Smooth muscle cell (in vitro differentiated cells): ENCODE results near the gene SVOP. TPM values are rescaled to one million over a fixed set of nuclear protein-coding genes. Genes with fewer than 3 reads are reported as not detected.

Experiments used
- DNase-seq: peaks from one replicate; lab custom pipeline; 2025; ENCODE audit not compliant: unreplicated experiment; lab: John Stamatoyannopoulos, UW
- H2AFZ ChIP-seq: fragments of 200-600 bp; sonication (generic); 2 replicates; pipeline ENCODE4 v1.6.0; 2016; ENCODE audit warnings: antibody characterized with exemption, low read depth, mild to moderate bottlenecking
- H3F3A ChIP-seq: fragments of 200-600 bp; sonication (generic); 2 replicates; pipeline ENCODE4 v1.6.0; 2017; ENCODE audit warnings: antibody characterized with exemption, low read depth
- H3K27ac ChIP-seq: fragments of 200-600 bp; sonication (generic); 2 replicates; pipeline ENCODE4 v1.5.1; 2016; ENCODE audit warnings: low read depth, mild to moderate bottlenecking
- H3K27me3 ChIP-seq: fragments of 200-600 bp; sonication (generic); 2 replicates; pipeline ENCODE4 v1.6.1; 2016; ENCODE audit warnings: low read depth, mild to moderate bottlenecking
- H3K36me3 ChIP-seq: fragments of 200-600 bp; sonication (generic); 2 replicates; pipeline ENCODE4 v1.5.1; 2016; ENCODE audit warnings: low read depth
- H3K4me1 ChIP-seq: fragments of 200-600 bp; sonication (generic); 2 replicates; pipeline ENCODE4 v1.5.1; 2016; ENCODE audit warnings: low read depth
- H3K4me2 ChIP-seq: fragments of 200-600 bp; sonication (generic); 2 replicates; pipeline ENCODE4 v1.6.0; 2016; ENCODE audit warnings: mild to moderate bottlenecking
- H3K4me3 ChIP-seq: fragments of 200-600 bp; sonication (generic); 2 replicates; pipeline ENCODE4 v1.5.1; 2016; ENCODE audit warnings: mild to moderate bottlenecking
- H3K79me2 ChIP-seq: fragments of 200-600 bp; sonication (generic); 2 replicates; pipeline ENCODE4 v1.6.0; 2016; ENCODE audit warnings: low read depth, mild to moderate bottlenecking
- H3K9ac ChIP-seq: fragments of 200-600 bp; sonication (generic); 2 replicates; pipeline ENCODE4 v1.6.0; 2016; ENCODE audit warnings: low read depth
- H3K9me3 ChIP-seq: fragments of 200-600 bp; sonication (generic); replicated peaks from 2 replicates; pipeline ENCODE4 v1.5.1; 2016; ENCODE audit warnings: low read depth
- H4K20me1 ChIP-seq: fragments of 200-600 bp; sonication (generic); 2 replicates; pipeline ENCODE4 v1.6.0; 2016; ENCODE audit warnings: low read depth
- CTCF ChIP-seq: fragments of 200-600 bp; sonication (generic); IDR thresholded peaks from 2 replicates; pipeline ENCODE4 v1.5.1; 2017; ENCODE audit warnings: borderline replicate concordance, mild to moderate bottlenecking, antibody characterized with exemption; ENCODE audit not compliant: insufficient read depth, poor library complexity, severe bottlenecking
- WGBS: methylation state at CpG from one replicate; pipeline ENCODE4 v1.1.7; 2016; ENCODE audit warnings: low lambda C conversion rate; 5-methylcytosine and 5-hydroxymethylcytosine counted together
- polyA plus RNA-seq: library from polyadenylated mRNA; unstranded; fragments of >200 nt; fragmentation: Nextera tagmentation; extraction: Ambion mirVana; gene quantifications from 2 replicates; pipeline ENCODE4 v1.2.1, GENCODE V29; 2016
- total RNA-seq: library from RNA; depleted of rRNA; stranded (reverse); fragments of >200 nt; gene quantifications from 2 replicates; pipeline ENCODE4 v1.2.3, GENCODE V29; 2014

Gene SVOP
- total and polyA plus RNA-seq, 2 experiments from 2014 or later, result not detected

- H3K79me2 ChIP-seq, result no peaks in the 10 kb centered on the region
- 65% methylated on average over 7 of the region's 7 CpGs for WGBS
- no peak overlapping the region for H3K4me2 ChIP-seq
- no peak overlapping the region for H3K4me3 ChIP-seq
- no peak overlapping the region for H3K27ac ChIP-seq
- H3F3A ChIP-seq, result no peaks in the 10 kb centered on the region
- no peaks in the 10 kb centered on the region for H4K20me1 ChIP-seq
- DNase-seq, result no peak
- H3K9me3 ChIP-seq, result no peaks in the 10 kb centered on the region
- H2AFZ ChIP-seq, result no peak overlapping the region
- H3K27me3 ChIP-seq, result peaks cover 6% of the 10 kb centered on the region
- no peaks in the 10 kb centered on the region for H3K36me3 ChIP-seq
- no peak overlapping the region for H3K9ac ChIP-seq
- no peaks in the 10 kb centered on the region for H3K4me1 ChIP-seq
- TF ChIP-seq CTCF, result no peak
These were observed 597 bp downstream of the SVOP start for GRCh38 chr12:109020146-109020795.

- H4K20me1 ChIP-seq, result no peaks in the 10 kb centered on the region
- no peak overlapping the region for H2AFZ ChIP-seq
- 63% methylated on average over 4 of the region's 4 CpGs for WGBS
- peaks cover 6% of the 10 kb centered on the region for H3K27me3 ChIP-seq
- H3K4me2 ChIP-seq, result no peak overlapping the region
- no peaks in the 10 kb centered on the region for H3K79me2 ChIP-seq
- no peak for TF ChIP-seq CTCF
- no peaks in the 10 kb centered on the region for H3K4me1 ChIP-seq
- H3K4me3 ChIP-seq, result no peak overlapping the region
- H3F3A ChIP-seq, result no peaks in the 10 kb centered on the region
- DNase-seq, result no peak
- no peak overlapping the region for H3K9ac ChIP-seq
- H3K9me3 ChIP-seq, result no peaks in the 10 kb centered on the region
- H3K36me3 ChIP-seq, result no peaks in the 10 kb centered on the region
- H3K27ac ChIP-seq, result no peak overlapping the region
These were observed 2.6 kb downstream of the SVOP start for GRCh38 chr12:109018296-109018695.

GRCh38 chr12:109016978-109017377, 3.9 kb downstream of the SVOP start:
- no peaks in the 10 kb centered on the region for H3K79me2 ChIP-seq
- H3F3A ChIP-seq, result no peaks in the 10 kb centered on the region
- H3K9ac ChIP-seq, result no peak overlapping the region
- H3K27ac ChIP-seq, result no peak overlapping the region
- no peak for DNase-seq
- no peaks in the 10 kb centered on the region for H3K4me1 ChIP-seq
- peaks cover 12% of the 10 kb centered on the region for H3K27me3 ChIP-seq
- no peaks in the 10 kb centered on the region for H4K20me1 ChIP-seq
- 81% methylated on average over 6 of the region's 6 CpGs for WGBS
- H3K36me3 ChIP-seq, result no peaks in the 10 kb centered on the region
- no peaks in the 10 kb centered on the region for H3K9me3 ChIP-seq
- H3K4me2 ChIP-seq, result no peak overlapping the region
- H2AFZ ChIP-seq, result no peak overlapping the region
- no peak overlapping the region for H3K4me3 ChIP-seq
- no peak for TF ChIP-seq CTCF

- Histone ChIP-seq H3K79me2 (no peaks in the 10 kb centered on the region), H3K9ac (no peak overlapping the region), H3K4me3 (no peak overlapping the region), H3K9me3 (no peaks in the 10 kb centered on the region), H3K4me1 (no peaks in the 10 kb centered on the region), H3K4me2 (no peak overlapping the region), H3F3A (no peaks in the 10 kb centered on the region), H3K27ac (no peak overlapping the region), H3K27me3 (peaks cover 12% of the 10 kb centered on the region), H3K36me3 (no peaks in the 10 kb centered on the region), H2AFZ (no peak overlapping the region), H4K20me1 (no peaks in the 10 kb centered on the region)
- TF ChIP-seq CTCF, result no peak
- WGBS, result 80% methylated on average over 8 of the region's 8 CpGs
- DNase-seq, result no peak
These were observed 4.9 kb downstream of the SVOP start for GRCh38 chr12:109016016-109016415.
